ENCODE measurements around the gene SP2.
"Not testable (repeated sequence)": the region's sequence is repeated elsewhere in the genome, so short reads cannot be mapped to it uniquely, and the experiment has no call there.

The SP2 gene

DNA sequence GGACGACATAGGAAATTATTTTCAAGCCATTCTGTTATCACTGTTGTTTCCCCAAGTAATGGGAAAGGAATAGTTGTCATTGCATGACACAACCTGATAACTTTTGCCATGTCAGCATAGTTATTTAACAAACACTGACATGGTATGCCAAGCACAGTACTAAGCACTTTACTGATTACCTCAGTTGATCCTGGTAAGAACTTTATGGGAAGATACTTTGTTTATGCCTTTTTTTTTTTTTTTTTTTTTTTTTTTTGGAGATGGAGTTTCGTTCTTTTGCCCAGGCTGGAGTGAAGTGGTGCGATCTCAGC lies 29.6 kb downstream of the SP2 start:
- DNase-seq: no peak

DNA sequence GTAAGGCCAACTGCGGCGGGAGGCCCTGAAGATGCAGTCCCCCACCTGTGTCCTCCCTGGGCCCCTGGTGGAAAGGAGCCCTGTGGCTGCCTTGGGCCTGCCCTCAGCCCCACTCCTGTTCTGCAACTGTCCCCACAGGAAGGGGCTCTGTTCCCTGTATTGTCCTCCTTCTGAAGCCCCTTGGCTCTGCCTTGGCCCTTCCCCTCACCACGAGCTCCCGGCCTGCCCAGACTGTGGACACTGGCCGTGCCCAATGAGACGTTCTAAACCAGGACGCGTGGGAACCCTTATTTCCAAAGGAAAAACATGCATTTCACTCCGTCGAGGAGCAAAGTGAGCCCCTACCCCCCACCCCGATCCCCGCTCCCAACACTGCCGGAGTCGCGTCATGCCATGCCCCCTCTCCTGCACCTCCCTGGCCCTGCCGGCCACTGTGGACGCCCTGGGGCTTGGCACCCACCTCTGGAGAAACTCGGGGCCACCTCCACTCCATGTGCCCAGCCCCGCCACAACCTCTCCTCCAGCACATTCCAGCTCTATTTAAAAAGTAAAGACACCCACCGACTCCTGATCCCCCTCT lies 31.9 kb downstream of the SP2 start:
- no peak for DNase-seq

- DNase-seq: no peak
Observed at GRCh38 chr17:47928415-47928814, 32.4 kb downstream of the SP2 start.

GRCh38 chr17:47929218-47930000 lies 33.4 kb downstream of the SP2 start:
- DNase-seq: no peak

- no peak for DNase-seq
Observed at GRCh38 chr17:47931848-47932247, 35.8 kb downstream of the SP2 start.

- peak; percentile 23 for DNase-seq
Observed at GRCh38 chr17:47934856-47935255, 38.8 kb downstream of the SP2 start.

- not testable (repeated sequence) for DNase-seq
Observed at GRCh38 chr17:47935468-47935867, 39.4 kb downstream of the SP2 start.

GRCh38 chr17:47935961-47936360 lies 39.9 kb downstream of the SP2 start:
- DNase-seq: no peak

- DNase-seq: no peak
Observed at GRCh38 chr17:47937941-47938340, 41.9 kb downstream of the SP2 start.

GRCh38 chr17:47941246-47942095 lies 45.4 kb downstream of the SP2 start, which contains the start of gene PNPO:
PNPO (plus strand) TSS chr17:47941571; CDS start chr17:47941676, 105 bp downstream.
- DNase-seq: peak; percentile 98

- no peak for DNase-seq
Observed at GRCh38 chr17:47942096-47942510, 46.1 kb downstream of the SP2 start.

DNA sequence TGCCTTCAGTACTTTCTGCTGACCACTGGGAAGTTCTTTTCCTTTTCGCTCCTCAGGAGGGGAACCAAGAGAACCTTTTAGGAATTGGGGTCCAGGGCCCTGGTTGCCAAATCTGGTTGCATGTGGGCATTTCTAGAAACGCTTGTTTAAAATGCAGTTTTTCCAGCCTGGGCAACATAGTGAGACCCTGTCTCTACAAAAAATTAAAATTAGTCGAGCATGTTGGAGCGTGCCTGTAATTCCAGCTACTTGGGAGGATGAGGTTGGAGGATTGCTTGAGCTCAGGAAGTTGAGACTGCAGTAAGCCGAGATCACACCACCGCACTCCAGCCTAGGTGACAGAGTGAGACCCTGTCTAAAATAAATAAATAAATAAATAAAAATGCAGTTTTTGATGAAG lies 46.5 kb downstream of the SP2 start:
- DNase-seq: no peak

- DNase-seq: no peak
Observed at GRCh38 chr17:47945080-47945479, 49.0 kb downstream of the SP2 start.

DNA sequence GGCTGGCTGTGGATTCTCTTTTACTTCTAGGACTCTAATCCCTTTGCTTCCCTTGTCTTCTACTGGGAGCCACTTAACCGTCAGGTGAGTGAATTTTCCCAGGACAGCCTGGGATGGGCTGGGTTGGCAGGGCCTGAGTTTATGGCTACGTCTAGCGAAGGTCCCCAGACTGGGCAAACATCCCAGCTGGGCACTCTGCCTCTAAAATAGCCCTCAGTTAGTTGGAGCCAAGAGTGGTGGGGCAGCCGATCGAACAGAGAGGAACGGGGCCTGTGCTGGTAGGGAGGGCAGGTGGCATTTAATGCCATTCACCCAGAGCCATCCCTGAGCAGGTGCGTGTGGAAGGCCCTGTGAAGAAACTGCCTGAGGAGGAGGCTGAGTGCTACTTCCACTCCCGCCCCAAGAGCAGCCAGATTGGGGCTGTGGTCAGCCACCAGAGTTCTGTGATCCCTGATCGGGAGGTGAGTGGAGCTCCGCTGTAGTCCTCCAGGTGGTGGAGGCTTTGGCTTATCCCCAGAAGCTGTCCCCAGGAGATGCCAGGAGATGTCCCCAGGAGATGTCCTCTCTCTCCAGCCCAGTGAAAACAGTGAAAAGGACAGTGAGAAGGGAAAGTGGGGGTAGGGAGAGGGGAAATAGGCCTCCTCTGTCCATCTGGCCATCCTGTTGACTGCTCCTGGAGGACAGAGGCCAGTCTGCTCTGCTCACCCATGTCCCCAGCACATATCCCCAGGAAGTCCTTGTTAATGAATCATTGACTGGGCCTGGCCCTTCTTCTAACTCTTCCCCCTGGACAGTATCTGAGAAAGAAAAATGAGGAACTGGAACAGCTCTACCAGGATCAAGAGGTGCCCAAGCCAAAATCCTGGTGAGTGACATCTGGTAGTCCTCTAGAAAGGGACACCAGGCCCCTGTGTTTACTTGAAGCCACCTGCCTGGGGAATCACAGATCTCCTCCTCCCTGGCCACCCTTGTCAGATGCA lies 49.8 kb downstream of the SP2 start:
- DNase-seq: no peak

GRCh38 chr17:47946516-47946915 lies 50.5 kb downstream of the SP2 start:
- DNase-seq: no peak

- DNase-seq: peak; percentile 80
Observed at GRCh38 chr17:47946929-47947397, 50.9 kb downstream of the SP2 start.

DNA sequence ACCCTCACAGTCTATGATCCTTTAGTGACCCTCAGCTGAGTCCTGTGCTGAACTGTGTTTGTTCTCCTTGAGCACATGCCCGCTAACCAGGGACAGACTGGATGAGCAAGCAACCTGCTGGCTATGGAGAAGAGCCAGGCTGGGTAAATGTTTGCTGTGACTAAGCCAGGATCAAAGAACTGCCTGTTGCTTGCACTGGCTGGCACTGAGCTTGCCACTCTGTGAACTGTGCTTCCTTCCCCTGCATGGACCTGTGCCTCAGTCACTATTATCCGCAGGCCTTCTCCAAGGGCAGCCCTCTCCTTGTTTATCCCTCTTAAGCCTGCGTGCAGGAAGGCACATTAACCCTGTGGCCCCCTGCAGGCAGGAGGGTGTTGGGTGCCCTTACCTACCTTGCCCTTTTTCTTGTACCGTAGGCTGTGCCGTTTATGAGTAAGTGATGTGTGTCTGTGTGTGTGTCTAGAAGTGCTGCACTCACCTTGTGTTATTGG lies 52.7 kb downstream of the SP2 start:
- DNase-seq: no peak

GRCh38 chr17:47949197-47949759 lies 53.2 kb downstream of the SP2 start:
- peak; percentile 82 for DNase-seq

- DNase-seq: no peak
Observed at GRCh38 chr17:47949946-47950345, 53.9 kb downstream of the SP2 start.

DNA sequence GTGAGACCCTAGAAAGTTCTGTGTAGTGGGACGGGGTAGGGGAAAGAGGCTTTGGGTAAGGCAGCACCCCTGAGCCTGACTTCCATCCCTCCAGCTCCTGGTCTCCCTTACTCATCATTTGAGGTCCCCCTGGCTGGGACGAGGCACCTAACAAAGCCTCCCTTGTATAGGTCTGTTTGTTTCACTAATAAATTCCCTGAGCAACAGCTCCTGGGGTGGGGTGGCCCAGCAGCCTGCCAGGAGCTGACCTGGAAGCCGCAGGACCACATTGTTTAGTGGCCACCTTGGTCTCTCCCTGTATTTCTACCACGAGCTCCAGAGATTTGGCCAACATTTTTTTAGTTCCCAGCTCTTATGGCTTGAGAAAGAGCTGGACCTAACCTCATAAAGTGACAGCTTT lies 54.4 kb downstream of the SP2 start:
- DNase-seq: no peak

DNA sequence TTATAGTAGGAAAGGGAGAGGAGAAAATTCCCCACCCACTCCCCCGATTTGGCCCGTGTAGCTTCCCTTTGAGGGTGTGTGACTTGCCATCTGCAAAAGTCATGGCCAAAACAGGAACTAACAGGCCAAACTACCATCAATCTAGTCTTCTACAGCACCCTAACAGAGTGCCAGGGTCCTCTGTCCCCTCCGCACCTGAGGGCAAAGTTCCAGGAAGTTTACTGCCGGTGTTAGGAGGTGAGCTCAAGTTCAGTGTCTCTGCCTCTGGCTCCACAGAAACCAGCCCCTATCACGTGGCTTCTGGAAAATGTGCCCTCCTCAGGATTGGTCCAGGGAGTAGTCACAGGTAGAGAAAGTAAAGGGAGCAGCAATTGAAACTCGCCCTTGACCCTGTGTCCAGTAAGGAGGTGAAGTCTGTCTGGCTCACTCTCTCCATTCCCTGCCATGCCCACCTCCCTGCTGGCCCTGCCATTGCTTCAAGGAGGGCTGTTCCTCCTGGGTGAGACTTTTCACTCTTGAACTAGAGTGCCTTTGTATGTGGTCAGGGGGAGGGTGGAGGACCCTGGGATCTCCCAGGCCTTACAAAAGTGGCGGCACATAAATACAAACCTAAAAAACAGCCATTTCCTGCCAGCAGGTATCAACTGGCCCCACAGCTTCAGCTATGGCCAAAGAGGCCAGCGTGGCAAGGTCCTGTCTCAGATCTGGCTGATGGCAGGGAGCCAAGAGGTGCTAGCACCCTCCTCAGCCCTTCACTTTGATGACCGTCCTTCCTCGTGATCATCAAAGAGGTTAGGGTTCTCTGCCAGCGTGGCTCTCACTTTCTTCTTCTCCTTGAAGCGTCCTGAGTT lies 56.4 kb downstream of the SP2 start:
- DNase-seq: no peak
